NCI-H1694 (cell line): ENCODE data around the gene TUBB1.

Source experiments
- DNase-seq: peaks from one replicate; lab custom pipeline; 2025; lab: John Stamatoyannopoulos, UW

Gene TUBB1

DNA sequence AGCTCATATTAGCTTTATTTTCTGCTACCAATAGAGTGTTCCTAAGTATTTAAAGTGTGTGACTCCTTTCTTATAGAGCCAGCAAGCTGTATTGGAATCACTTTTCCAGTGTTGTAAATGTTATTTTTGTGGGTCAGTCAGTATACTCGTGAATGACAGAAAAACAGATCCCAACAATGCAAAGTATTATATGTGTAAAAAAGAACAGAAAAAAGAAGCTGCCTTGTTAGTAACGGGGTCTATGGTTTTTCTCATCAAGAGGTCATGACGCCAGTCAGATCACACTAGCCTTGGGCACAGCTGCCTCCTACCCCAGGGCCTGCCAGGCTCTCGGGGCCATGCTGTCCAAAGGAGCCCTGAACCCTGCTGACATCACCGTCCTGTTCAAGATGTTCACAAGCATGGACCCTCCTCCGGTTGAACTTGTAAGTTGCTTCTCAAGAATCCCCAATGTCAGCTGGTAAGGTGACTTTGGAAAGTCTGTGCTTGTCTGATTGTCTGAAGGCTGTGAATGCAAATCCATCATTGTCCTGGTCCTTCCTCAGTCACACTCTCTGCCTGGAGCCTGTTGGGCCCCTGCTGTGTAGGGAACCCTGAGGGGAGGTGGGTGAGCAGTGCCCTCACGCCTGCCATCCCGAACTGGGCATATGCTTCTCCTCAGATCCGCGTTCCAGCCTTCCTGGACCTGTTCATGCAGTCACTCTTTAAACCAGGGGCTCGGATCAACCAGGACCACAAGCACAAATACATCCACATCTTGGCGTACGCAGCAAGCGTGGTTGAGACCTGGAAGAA, 28.4 kb upstream of the TUBB1 start:
- no peak for DNase-seq

- no peak for DNase-seq
Measured at GRCh38 chr20:58991715-58992114, 27.5 kb upstream of the TUBB1 start.

DNA sequence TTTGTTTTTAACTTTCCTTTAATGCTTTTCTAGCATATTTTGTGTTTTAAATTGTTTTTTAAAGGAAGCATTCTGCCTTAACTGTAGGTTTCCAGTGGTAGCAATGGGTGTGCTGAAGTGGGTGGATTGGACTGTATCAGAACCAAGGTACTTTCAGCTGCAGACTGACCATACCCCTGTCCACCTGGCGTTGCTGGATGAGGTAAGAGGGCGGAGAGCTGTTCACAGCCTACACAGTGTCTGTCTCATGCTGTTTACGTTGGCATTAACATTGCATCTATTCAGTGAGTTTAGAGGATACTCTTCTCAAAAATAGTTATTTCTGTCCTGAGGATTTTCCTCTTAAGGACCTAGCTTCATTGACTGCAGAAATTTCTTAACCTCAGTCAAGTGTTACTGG, 26.3 kb upstream of the TUBB1 start:
- DNase-seq = no peak

- no peak for DNase-seq
Measured at GRCh38 chr20:58993332-58994248, 25.6 kb upstream of the TUBB1 start.

DNA sequence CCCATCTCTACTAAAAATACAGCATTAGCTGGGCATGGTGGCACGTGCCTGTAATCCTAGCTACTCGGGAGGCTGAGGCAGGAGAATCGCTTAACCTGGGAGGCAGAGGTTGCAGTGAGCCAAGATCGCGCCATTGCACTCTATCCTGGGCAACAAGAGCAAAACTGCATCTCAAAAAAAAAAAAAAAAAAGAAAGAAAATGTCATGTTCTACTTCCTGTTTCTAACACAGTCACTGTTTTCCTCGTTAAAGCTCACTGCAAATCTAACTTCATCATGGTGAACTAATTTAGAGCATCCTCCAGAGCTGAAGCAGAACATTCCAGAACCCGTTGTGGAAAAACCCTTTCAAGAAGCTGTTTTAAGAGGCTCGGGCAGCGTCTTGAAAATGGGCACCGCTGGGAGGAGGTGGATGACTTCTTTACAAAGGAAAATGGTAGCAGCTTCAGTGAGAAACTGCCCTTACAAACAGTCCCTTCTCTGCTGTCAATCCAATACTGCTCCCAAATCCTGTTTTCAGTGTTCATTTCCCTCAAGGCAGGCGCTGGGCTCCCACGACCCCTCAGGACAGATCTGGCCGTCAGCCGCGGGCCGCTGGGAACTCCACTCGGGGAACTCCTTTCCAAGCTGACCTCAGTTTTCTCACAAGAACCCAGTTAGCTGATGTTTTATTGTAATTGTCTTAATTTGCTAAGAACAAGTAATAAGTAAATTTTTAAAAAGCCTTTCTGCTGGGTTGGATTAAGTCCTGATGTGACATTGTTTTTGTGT, 24.7 kb upstream of the TUBB1 start:
- DNase-seq = no peak

DNA sequence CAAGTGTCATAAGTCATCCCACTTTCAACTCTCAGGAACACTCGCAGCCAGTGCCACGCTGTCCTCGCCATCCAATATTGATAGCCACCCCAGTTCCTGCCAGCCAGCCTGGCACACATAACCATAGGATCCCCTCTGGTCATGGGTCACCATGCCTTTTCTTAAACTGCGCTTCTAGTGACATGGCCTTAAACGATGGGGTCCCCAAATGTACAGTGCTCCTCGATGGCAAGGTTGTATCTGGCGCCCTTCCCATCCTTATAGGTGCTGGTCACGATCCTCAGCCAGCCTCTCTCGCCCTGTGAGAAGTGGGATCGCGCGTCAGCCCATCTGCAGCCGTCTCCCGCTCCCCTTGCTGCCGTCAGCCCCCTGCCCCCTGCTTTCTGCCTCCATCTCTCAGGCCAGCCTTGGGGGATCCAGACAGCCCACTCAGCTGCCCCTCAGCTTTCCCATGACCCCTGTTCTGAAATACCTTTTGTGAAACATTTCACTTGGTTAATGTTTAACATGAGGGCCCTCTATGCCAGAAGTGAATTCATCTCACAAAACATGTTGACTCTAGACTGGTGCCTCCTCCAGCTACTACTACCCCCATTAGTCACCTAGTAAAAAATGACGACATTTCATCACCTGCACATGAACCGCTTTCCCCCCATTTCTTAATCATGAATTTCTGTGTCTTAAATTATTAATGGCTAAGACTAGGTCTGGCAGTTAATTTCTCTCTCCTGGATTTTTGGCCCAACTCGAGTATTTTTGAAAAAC, 23.6 kb upstream of the TUBB1 start:
- no peak for DNase-seq

DNA sequence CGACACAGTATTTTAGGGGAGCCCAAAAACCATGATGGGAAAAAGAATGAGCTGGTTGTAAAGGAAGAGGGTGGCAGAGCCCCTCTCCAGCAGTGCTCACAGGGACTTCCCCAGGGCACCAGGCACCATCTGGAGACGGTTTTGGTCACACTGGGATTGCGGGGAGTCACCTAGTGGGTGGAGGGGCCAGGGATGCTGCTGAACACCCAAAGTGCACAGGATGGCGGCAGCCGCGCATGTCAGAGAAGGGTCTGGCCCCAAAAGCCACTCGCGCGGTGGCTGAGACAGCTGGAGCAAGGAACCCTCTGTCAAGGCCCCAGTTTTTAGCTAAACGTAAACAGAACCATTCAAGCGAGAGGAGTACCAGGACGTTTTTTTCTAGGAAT, 23.0 kb upstream of the TUBB1 start:
- DNase-seq = no peak

DNA sequence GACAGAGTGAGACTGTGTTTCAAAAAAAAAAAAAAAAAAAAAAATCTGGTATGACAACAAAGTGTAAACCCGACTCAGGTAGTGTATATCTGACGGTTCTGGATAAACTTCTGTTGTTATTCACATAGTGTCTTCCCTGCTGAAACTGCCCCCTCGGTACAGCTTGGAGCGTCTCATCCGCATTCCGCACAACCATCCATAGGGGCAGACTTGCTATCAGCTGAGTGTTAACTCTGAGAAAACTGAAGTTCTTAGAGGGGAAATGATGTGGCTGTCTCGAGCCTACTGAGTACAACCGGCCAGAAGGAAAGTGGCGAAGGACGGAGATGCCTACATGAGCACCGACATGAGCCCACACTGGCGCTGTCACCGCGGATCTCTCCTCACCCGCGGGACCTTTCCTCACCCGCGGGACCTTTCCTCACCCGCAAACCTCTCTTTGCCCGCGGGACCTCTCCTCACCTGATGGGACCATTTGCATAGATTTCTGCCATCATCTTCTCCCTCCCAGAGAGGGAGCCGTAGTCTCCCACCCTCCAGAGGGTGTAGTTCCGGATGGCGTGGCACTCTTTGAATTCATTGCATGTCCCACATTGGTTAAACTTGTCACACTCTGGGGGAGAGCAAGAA, 22.0 kb upstream of the TUBB1 start:
- no peak for DNase-seq

DNA sequence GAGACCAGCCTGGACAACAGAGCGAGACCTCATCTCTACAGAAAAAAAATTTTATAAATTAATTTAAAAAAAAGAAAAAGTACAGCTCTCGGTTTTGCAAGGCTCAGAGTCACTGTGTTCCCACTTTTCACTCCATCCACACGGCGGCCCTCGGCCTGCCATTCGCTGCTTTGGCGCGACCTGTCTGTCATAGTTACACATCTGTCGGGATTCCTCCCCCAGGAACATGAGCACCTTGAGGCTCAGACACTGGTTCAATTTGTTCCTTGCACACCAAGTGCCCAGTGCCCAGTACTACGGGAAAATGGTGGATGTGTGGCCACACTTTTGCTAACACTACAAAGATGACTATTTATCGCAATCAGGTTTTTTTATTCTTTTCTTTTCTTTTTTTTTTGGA, 20.6 kb upstream of the TUBB1 start:
- DNase-seq = no peak

DNA sequence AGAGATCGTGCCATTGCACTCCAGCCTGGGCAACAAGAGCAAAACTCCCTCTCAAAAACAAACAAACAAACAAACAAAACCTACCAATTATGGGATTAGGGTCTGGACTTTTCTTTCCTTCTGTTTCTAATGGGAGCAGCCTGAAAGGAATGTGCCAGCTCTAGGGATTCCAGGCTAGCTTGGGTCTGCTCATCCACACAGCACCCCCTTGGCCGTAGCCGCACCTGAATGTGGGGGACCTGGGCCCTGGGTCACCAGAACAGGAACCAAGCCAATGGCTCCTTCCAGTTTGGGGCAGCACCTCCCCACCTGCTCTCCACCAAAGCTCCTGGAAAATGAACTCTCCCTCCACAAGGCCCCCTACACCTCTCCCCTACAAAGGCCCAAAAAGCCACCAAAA, 18.9 kb upstream of the TUBB1 start:
- no peak for DNase-seq

- DNase-seq = no peak
Measured at GRCh38 chr20:59001068-59001448, 18.2 kb upstream of the TUBB1 start.

GRCh38 chr20:59001449-59002171, 17.6 kb upstream of the TUBB1 start:
- DNase-seq = no peak

DNA sequence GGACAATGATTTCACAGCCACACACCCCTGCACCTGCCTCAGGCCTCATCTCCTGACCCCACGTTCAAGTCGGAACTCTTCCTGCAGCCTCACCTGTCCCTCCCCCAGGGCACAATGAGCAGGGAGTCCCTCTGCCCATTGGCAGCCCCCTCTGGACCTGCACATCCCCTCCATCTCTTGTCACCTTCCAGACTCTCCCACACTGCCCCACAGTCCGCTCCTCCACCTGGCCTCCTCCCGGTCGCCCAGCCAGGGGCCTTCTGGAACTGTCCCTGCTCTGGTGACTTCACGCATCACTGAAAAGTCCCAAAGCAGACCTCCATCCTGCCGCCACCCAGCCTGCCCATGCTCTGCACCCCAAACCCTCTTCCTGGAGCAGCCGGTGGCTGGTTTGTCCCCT, 16.8 kb upstream of the TUBB1 start:
- DNase-seq = no peak

DNA sequence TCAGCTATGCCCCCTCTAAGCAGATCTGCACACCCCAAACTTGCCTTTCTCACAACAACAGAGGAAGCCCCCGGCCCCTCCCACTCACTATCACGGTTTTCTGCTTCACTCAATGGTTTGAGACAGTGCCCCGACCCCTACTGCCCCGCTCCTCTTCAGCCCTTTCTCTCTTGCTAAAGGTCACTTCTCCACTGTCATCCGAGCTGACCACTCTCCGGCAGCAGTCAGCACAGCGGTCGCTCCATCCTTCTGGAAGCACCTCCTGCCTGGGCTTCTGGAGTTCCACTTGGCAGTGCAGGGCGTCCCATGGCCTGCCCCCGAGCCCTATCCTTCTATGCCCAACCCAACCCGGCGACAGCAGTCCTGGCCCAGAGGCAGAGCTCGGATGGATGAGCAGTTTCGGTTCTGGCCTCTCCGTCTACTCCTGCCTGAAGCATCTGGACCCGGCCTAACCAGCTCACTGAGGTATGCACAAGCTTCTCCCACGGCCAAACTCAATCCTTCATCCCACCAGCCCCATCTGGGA, 16.3 kb upstream of the TUBB1 start:
- DNase-seq = no peak

DNA sequence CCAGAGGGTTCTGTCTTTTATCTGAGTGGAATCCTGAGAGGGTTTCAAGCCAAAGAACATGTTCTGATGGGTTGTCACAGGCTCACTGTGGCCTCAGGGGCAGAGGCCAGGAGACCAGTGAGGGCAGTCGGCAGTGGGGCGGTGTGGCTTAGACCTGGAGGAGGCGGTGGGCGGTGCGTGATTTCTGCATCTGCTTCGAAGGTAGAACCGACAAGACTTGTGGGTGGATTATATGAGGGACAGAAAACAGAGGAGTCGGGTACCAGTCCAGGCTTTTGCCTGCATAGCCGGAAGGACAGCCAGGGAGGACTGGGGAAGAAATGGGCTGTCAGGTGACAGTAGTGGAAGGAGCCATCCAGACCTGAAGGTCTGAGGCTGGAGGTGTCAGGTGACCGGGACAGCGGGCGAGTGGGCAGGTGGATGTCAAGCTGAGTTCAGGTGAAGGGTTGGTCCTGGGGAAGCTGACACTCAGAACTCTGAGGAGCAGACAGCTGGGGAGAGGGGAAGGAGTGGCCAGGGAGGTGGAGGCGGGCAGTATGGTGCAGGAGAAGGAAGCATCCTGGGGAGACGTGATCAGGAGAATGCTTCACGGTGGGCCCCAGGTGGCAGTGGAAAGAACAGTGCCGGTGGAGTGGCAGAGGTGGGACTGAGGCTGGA, 15.3 kb upstream of the TUBB1 start:
- no peak for DNase-seq

GRCh38 chr20:59004493-59004762, 14.8 kb upstream of the TUBB1 start:
- DNase-seq = no peak

- DNase-seq = no peak
Measured at GRCh38 chr20:59004763-59005522, 14.3 kb upstream of the TUBB1 start.

DNA sequence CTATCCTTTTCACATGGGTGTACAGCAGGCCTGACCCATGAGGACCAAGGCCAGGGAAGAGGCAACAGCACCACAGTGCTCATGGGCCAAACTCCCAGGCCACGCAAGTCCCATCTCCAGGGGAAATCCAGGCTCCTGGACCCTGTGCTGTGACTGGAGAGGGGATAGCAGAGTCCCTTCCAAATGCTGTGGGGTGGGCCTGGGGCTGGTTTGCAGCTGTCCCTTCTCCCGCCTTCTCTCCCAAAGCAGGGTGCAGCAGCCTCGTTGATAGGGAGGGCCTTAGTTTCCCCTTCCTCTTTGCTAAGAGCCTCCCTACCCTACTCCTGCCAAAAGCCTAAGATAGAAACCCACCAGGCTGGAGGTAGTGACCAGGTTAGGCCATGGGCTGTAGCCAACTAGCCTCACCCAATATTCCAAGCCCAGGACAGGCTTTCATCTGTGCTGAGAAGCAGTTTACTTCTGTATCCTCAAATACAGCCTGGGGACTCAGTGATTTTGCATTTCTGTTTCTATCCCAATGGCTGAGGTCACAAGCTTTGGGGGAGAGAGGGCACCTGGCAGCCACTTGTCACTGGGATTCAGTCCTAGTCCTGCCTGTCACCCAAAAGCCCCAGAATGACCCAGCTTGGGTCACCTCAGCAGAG, 13.6 kb upstream of the TUBB1 start:
- no peak for DNase-seq
